DOHH2 (cell line): Measurements from ENCODE around the gene MAPK8IP2.

ENCODE experiments used
- H3F3A ChIP-seq: fragments of 200-600 bp; sonication (generic), shearing (Covaris generic); 2 replicates; pipeline ENCODE4 v1.6.0; 2016; ENCODE audit warnings: antibody characterized with exemption, mild to moderate bottlenecking; ENCODE audit not compliant: control insufficient read depth, insufficient read depth
- H3K27ac ChIP-seq: fragments of 200-600 bp; sonication (generic); 2 replicates; pipeline ENCODE4 v1.5.1; 2014; ENCODE audit warnings: low read depth, mild to moderate bottlenecking, low read length, moderate library complexity
- H3K27me3 ChIP-seq: fragments of 200-600 bp; sonication (generic); 2 replicates; pipeline ENCODE4 v1.6.1; 2014; ENCODE audit warnings: mild to moderate bottlenecking, low read length, mixed read lengths; ENCODE audit not compliant: control insufficient read depth
- H3K36me3 ChIP-seq: fragments of 200-600 bp; sonication (generic); 2 replicates; pipeline ENCODE4 v1.6.1; 2014; ENCODE audit warnings: mild to moderate bottlenecking, low read length, moderate library complexity, mixed read lengths; ENCODE audit not compliant: control insufficient read depth
- H3K4me1 ChIP-seq: fragments of 200-600 bp; sonication (generic); 2 replicates; pipeline ENCODE4 v1.6.1; 2014; ENCODE audit warnings: mild to moderate bottlenecking, low read length, mixed read lengths; ENCODE audit not compliant: control insufficient read depth
- H3K4me2 ChIP-seq: fragments of 200-600 bp; sonication (generic); 2 replicates; pipeline ENCODE4 v1.6.0; 2014; ENCODE audit warnings: mild to moderate bottlenecking, low read length, moderate library complexity
- H3K4me3 ChIP-seq: fragments of 200-600 bp; sonication (generic); 2 replicates; pipeline ENCODE4 v1.5.1; 2014; ENCODE audit warnings: mild to moderate bottlenecking, low read length, mixed read lengths
- H3K79me2 ChIP-seq: fragments of 200-600 bp; sonication (generic); 2 replicates; pipeline ENCODE4 v1.6.1; 2014; ENCODE audit warnings: mild to moderate bottlenecking, low read length, mixed read lengths; ENCODE audit not compliant: control insufficient read depth
- H3K9me2 ChIP-seq: fragments of 200-600 bp; sonication (generic); replicated peaks from 2 replicates; pipeline ENCODE4 v1.6.1; 2014; ENCODE audit warnings: mild to moderate bottlenecking, low read length, mixed read lengths; ENCODE audit not compliant: control insufficient read depth
- H3K9me3 ChIP-seq: fragments of 200-600 bp; sonication (generic); 2 replicates; pipeline ENCODE4 v1.6.1; 2014; ENCODE audit warnings: antibody characterized with exemption, low read length, mixed read lengths; ENCODE audit not compliant: control insufficient read depth, insufficient read depth
- H4K20me1 ChIP-seq: fragments of 200-600 bp; sonication (generic); 2 replicates; pipeline ENCODE4 v1.6.0; 2014; ENCODE audit warnings: low read depth, mild to moderate bottlenecking, antibody characterized with exemption, low read length, moderate library complexity; ENCODE audit not compliant: control insufficient read depth, insufficient read depth
- CTCF ChIP-seq: fragments of 200-600 bp; sonication (generic); IDR thresholded peaks from one replicate; pipeline ENCODE4 v1.5.1; 2014; ENCODE audit warnings: antibody characterized with exemption, mild to moderate bottlenecking, low read depth, low read length; ENCODE audit not compliant: poor library complexity, severe bottlenecking
- EZH2phosphoT487 ChIP-seq: fragments of 200-600 bp; sonication (generic); IDR thresholded peaks from 2 replicates; pipeline ENCODE4 v1.6.1; 2017; ENCODE audit warnings: borderline replicate concordance, mild to moderate bottlenecking, antibody characterized with exemption, low read length, moderate library complexity, mixed read lengths

MAPK8IP2 gene

GRCh38 chr22:50625568-50626313, 25.1 kb downstream of the MAPK8IP2 start:
- H3K4me3 ChIP-seq: no peak overlapping the region
- no peaks in the 10 kb centered on the region for H4K20me1 ChIP-seq
- no peaks in the 10 kb centered on the region for H3K36me3 ChIP-seq
- no peaks in the 10 kb centered on the region for H3K27me3 ChIP-seq
- no peak overlapping the region for H3K4me2 ChIP-seq
- no peak overlapping the region for H3K27ac ChIP-seq
- no peak for TF ChIP-seq CTCF
- TF ChIP-seq EZH2phosphoT487: no peak
- H3F3A ChIP-seq: peaks cover 12% of the 10 kb centered on the region
- peaks cover 37% of the 10 kb centered on the region for H3K4me1 ChIP-seq
- H3K9me2 ChIP-seq: no peaks in the 10 kb centered on the region
- H3K79me2 ChIP-seq: peaks cover 15% of the 10 kb centered on the region
- H3K9me3 ChIP-seq: no peaks in the 10 kb centered on the region

GRCh38 chr22:50626314-50626849, 25.8 kb downstream of the MAPK8IP2 start:
- Histone ChIP-seq H3K9me2 (no peaks in the 10 kb centered on the region), H3K27me3 (no peaks in the 10 kb centered on the region), H3K27ac (no peak overlapping the region), H3F3A (peaks cover 6% of the 10 kb centered on the region), H3K4me2 (peak overlapping the region; percentile 86; the same call in 1 of the 2 replicates), H3K9me3 (no peaks in the 10 kb centered on the region), H3K4me3 (no peak overlapping the region), H3K36me3 (no peaks in the 10 kb centered on the region), H4K20me1 (no peaks in the 10 kb centered on the region), H3K4me1 (peaks cover 30% of the 10 kb centered on the region), H3K79me2 (peaks cover 15% of the 10 kb centered on the region)
- TF ChIP-seq EZH2phosphoT487 (no peak), CTCF (no peak)

- no peaks in the 10 kb centered on the region for H3K36me3 ChIP-seq
- H3K4me1 ChIP-seq: peaks cover 24% of the 10 kb centered on the region
- H3K4me3 ChIP-seq: peak overlapping the region; percentile 98
- H3K4me2 ChIP-seq: peak overlapping the region; percentile 86
- H3K27me3 ChIP-seq: no peaks in the 10 kb centered on the region
- no peaks in the 10 kb centered on the region for H3F3A ChIP-seq
- H3K79me2 ChIP-seq: peaks cover 15% of the 10 kb centered on the region
- no peaks in the 10 kb centered on the region for H4K20me1 ChIP-seq
- no peaks in the 10 kb centered on the region for H3K9me3 ChIP-seq
- no peak overlapping the region for H3K27ac ChIP-seq
- TF ChIP-seq CTCF (no peak), EZH2phosphoT487 (no peak)
- no peaks in the 10 kb centered on the region for H3K9me2 ChIP-seq
These were observed 26.5 kb downstream of the MAPK8IP2 start for GRCh38 chr22:50626850-50627641.
